Upper lobe of left lung (tissue), 4 donors: ENCODE results near the gene VPS26C.
"Not testable (repeated sequence)": the region's sequence is repeated elsewhere in the genome, so short reads cannot be mapped to it uniquely, and the experiment has no call there.

Experiments
- CTCF ChIP-seq, 6 experiments: fragments of 450-650 bp in 4 of 6; fragments of 200-600 bp in 2 of 6; sonication (generic) in 2 of 6; IDR thresholded peaks; one replicate each; pipeline ENCODE4 v1.5.1; 2016 to 2019; ENCODE audit warnings: antibody characterized with exemption in 6 of 6
- EP300 ChIP-seq, 4 donors: sonication (generic); formaldehyde crosslinking; IDR thresholded peaks; one replicate each; pipeline ENCODE4 v1.5.1; 2017; ENCODE audit warnings: antibody characterized with exemption in 4 of 4, control low read depth in 2 of 4
- POLR2A ChIP-seq, 4 donors: fragments of 450-650 bp; IDR thresholded peaks; one replicate each; pipeline ENCODE4 v1.5.1; 2016 to 2017; ENCODE audit warnings: antibody characterized with exemption in 4 of 4, mild to moderate bottlenecking in 2 of 4
- POLR2AphosphoS5 ChIP-seq, 2 donors: sonication (generic); formaldehyde crosslinking; IDR thresholded peaks; one replicate each; pipeline ENCODE4 v1.5.1; 2017; ENCODE audit warnings: antibody characterized with exemption in 2 of 2

- TF ChIP-seq CTCF, EP300, POLR2AphosphoS5, POLR2A (IDR thresholded peaks at IDR 0.05): not testable (repeated sequence)
These were observed 16.1 kb upstream of the VPS26C start for GRCh38 chr21:37283191-37283710.
